SJSA1 (cell line): ENCODE measurements around the gene TMEM18. TPM values are rescaled to one million over a fixed set of nuclear protein-coding genes. Genes with fewer than 3 reads are reported as not detected.
A peak's percentile ranks its signal among the peaks of the same experiment; 100 is the strongest.

Source experiments
- DNase-seq, 2 experiments: peaks; one replicate each; pipeline ENCODE4 v3.0.0-alpha.2; 2015 to 2020; ENCODE audit warnings: low spot score in 2 of 2, low read depth in 1 of 2
- H3K27ac ChIP-seq: fragments of 250-450 bp; sonication (Bioruptor Pico); 2 replicates; pipeline ENCODE4 v1.5.1; 2020; ENCODE audit warnings: mild to moderate bottlenecking, moderate library complexity
- H3K27me3 ChIP-seq: fragments of 250-450 bp; sonication (Bioruptor Pico); replicated peaks from 2 replicates; pipeline ENCODE4 v1.5.1; 2020; ENCODE audit warnings: mild to moderate bottlenecking, moderate library complexity
- H3K36me3 ChIP-seq: fragments of 250-450 bp; sonication (Bioruptor Pico); 2 replicates; pipeline ENCODE4 v1.5.1; 2020; ENCODE audit warnings: mild to moderate bottlenecking
- H3K4me1 ChIP-seq: fragments of 250-450 bp; sonication (Bioruptor Pico); replicated peaks from 2 replicates; pipeline ENCODE4 v1.6.1; 2021; ENCODE audit warnings: mild to moderate bottlenecking
- H3K4me3 ChIP-seq: fragments of 250-450 bp; sonication (Bioruptor Pico); 2 replicates; pipeline ENCODE4 v1.5.1; 2020; ENCODE audit warnings: mild to moderate bottlenecking
- H3K9me3 ChIP-seq: fragments of 250-450 bp; sonication (Bioruptor Pico); replicated peaks from 2 replicates; pipeline ENCODE4 v1.5.1; 2020; ENCODE audit warnings: mild to moderate bottlenecking
- total RNA-seq: library from RNA; depleted of rRNA; stranded (reverse); fragments of >200 nt; shearing (Covaris generic); gene quantifications from 2 replicates; pipeline ENCODE4 v1.2.3, GENCODE V29; 2014

Gene TMEM18
- total RNA-seq, 1 experiment from 2014 or later: 45.1 TPM

DNA sequence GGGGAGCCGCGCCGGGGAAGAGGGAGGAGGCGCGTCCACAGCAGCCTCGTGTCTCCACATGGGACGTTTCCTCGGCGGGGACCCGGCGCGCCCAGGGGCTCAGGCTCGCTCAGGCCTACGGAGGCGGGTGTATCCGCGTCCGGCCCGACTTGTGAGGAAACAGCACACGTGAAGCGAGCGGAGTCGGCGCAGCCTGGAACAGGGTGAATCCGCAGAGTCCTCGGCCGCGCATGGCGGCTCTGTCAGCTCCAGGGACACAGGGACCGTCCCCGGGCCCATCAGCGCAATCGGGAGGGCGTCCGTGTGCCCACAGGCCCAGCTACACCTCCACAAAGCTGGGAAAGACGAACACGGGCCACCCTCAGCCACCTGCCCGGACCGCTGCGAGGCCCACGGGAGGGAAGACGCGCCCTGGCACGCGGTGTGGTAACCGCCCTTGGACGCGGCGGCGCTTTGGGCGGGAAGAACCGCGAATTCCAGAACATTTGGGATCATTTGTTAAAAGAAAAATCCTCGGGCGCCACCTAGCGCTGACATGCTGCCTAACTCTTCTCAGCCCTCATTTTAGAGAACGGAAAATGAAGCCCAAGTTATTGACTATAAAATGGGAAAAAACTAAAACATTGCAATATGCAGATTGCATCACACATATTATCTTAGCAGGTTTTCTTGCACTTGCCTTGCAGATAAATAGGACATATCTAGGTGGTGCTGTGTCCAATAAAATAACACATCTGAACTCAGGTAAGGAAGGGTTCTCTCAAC is 40.4 kb downstream of the TMEM18 start:
- peak; percentile 37 to 70 for DNase-seq
- Histone ChIP-seq H3K36me3 (no peaks in the 10 kb centered on the region), H3K27me3 (no peaks in the 10 kb centered on the region), H3K9me3 (peaks cover 6% of the 10 kb centered on the region), H3K27ac (no peak overlapping the region), H3K4me1 (peaks cover 4% of the 10 kb centered on the region; the same call in 1 of the 2 replicates), H3K4me3 (no peak overlapping the region)

GRCh38 chr2:635687-636621 is 41.3 kb downstream of the TMEM18 start:
- Histone ChIP-seq H3K4me1 (peaks cover 4% of the 10 kb centered on the region; the same call in 1 of the 2 replicates), H3K4me3 (no peak overlapping the region), H3K27ac (no peak overlapping the region), H3K27me3 (no peaks in the 10 kb centered on the region), H3K9me3 (peaks cover 6% of the 10 kb centered on the region), H3K36me3 (no peaks in the 10 kb centered on the region)
- DNase-seq: no peak

DNA sequence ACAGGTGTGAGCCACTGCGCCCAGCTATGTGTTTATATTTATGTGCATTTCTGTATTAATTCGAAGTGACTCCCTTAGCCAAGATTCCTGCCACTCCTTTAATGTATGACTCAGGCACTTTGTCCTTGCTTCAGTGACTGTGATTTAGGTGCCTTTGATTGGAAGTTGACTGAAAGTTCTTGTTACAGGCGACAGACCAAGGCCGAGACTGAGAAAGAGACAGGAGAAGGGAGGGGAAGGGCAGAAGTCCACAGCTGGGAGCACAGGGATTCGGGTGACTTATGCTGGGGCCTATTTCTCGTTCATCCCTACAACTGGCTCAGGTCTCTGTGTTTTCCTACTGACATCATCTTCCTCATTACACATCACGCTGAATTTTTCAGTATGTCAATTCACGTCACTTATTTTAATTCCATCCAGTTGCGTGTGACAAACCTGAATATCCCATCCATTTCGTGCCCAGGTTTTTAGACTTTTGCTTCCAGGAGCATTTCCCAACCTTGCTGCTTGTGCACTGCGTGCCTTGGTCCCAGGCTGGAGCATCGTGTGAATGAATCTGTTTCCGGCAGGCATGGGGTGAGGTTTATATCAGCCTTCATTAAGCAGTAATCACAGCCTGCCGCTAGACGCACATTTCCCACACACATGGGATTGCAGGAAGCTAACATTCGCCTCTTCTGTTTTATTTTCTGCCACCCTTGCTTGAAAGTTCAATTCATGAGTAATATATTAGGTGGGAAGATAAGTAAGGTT is 42.4 kb downstream of the TMEM18 start:
- H3K9me3 ChIP-seq: peaks cover 6% of the 10 kb centered on the region
- H3K36me3 ChIP-seq: no peaks in the 10 kb centered on the region
- DNase-seq: no peak
- H3K4me3 ChIP-seq: no peak overlapping the region
- peaks cover 4% of the 10 kb centered on the region; the same call in 1 of the 2 replicates for H3K4me1 ChIP-seq
- H3K27me3 ChIP-seq: no peaks in the 10 kb centered on the region
- no peak overlapping the region for H3K27ac ChIP-seq

- no peak overlapping the region for H3K27ac ChIP-seq
- DNase-seq: no peak
- H3K4me3 ChIP-seq: no peak overlapping the region
Measured at GRCh38 chr2:634041-634440, 43.2 kb downstream of the TMEM18 start.

DNA sequence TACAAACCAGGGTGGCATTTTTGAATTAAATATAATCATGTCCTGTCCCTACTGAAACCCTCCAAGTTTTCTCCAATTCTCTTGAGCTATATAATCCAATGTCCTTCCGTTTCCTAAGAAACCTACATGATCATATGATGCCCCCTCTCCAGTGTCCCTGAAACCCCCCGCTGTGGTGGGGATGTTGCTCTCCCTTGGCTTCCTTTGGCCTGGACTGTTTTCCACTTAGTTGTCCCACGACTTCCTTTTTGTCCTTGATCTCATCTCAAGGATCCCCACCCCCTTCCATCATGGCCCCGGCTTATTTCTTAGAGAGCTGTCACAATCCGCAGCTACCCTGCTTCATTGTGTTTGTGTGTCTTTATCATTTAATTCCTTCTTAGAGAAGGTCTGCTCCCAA is 43.8 kb downstream of the TMEM18 start:
- Histone ChIP-seq H3K9me3 (peaks cover 6% of the 10 kb centered on the region), H3K27me3 (no peaks in the 10 kb centered on the region), H3K4me1 (peaks cover 4% of the 10 kb centered on the region; the same call in 1 of the 2 replicates), H3K4me3 (no peak overlapping the region), H3K27ac (no peak overlapping the region), H3K36me3 (no peaks in the 10 kb centered on the region)
- DNase-seq: no peak

More at GRCh38 chr2:634041-634440, 43.2 kb downstream of the TMEM18 start:
- Histone ChIP-seq H3K36me3 (no peaks in the 10 kb centered on the region), H3K27me3 (no peaks in the 10 kb centered on the region), H3K4me1 (peaks cover 4% of the 10 kb centered on the region; the same call in 1 of the 2 replicates), H3K9me3 (peaks cover 6% of the 10 kb centered on the region)

GRCh38 chr2:632471-632870 is 44.7 kb downstream of the TMEM18 start:
- Histone ChIP-seq H3K4me3 (no peak overlapping the region), H3K27me3 (no peaks in the 10 kb centered on the region), H3K9me3 (peaks cover 6% of the 10 kb centered on the region), H3K27ac (no peak overlapping the region), H3K36me3 (no peaks in the 10 kb centered on the region), H3K4me1 (peaks cover 4% of the 10 kb centered on the region; the same call in 1 of the 2 replicates)
- no peak for DNase-seq

GRCh38 chr2:631741-632140 is 45.5 kb downstream of the TMEM18 start:
- Histone ChIP-seq H3K4me1 (peaks cover 1% of the 10 kb centered on the region; the same call in 1 of the 2 replicates), H3K36me3 (no peaks in the 10 kb centered on the region), H3K9me3 (peaks cover 2% of the 10 kb centered on the region; the same call in 1 of the 2 replicates), H3K27ac (no peak overlapping the region), H3K4me3 (no peak overlapping the region), H3K27me3 (no peaks in the 10 kb centered on the region)
- DNase-seq: no peak

DNA sequence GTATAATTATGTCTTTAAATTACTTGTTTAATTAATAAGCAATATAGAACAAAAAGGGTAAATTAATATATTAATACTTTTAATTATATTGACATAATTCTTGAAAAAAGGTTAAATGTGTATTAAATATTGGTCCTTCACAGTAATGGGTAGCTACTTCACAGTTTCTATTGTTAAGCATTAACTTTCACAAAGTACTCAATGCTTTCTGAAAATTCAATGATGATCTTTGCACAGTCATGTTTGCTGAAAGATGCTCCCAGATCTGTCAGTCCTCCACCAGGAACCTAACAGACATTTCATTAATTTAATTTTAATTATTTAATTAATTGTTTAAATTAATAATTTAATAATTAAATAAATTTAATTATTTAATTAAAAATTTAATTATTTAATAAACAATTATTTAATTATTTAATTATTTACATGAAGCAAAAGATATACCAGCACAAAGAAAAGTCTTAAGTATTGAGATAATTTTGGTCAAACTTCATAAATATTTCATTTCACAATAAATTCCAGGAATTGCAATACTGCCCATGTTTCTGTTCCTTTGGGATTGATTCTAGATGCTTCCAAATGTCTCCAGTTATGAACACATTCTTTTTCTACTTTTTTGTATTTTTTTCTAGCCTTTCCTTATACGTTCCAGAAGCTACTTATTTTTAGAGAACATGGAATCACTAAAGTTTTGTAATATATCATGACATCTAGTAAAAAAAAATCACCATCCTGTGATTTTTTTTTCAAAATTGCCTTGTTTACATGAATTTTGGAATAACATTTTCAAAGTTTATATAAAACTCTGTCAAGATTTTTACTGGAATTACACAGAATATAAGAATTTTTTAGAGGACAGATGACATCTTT is 46.5 kb downstream of the TMEM18 start:
- no peaks in the 10 kb centered on the region for H3K9me3 ChIP-seq
- no peak overlapping the region for H3K27ac ChIP-seq
- no peaks in the 10 kb centered on the region for H3K27me3 ChIP-seq
- no peaks in the 10 kb centered on the region for H3K4me1 ChIP-seq
- H3K36me3 ChIP-seq: no peaks in the 10 kb centered on the region
- no peak overlapping the region for H3K4me3 ChIP-seq
- DNase-seq: no peak

DNA sequence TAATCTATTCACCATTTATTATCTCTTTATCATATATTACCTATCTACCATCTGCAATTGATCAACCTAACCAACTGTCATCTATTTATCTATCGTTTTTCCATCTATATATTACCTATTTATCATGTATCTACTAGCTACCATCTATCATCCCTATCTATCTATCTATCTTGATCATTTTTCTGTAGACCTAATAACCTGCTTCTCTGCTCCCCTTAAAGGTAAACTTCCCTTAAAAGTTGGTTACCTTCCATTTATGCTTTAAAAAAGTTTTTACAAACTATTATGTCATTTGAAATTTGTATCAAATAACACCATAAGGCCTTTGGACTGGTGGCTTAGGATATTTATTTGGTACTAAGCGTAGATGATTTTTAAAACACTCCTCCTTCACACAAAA is 47.2 kb downstream of the TMEM18 start:
- Histone ChIP-seq H3K9me3 (no peaks in the 10 kb centered on the region), H3K27ac (no peak overlapping the region), H3K27me3 (no peaks in the 10 kb centered on the region), H3K4me1 (no peaks in the 10 kb centered on the region), H3K36me3 (no peaks in the 10 kb centered on the region), H3K4me3 (no peak overlapping the region)
- no peak for DNase-seq

DNA sequence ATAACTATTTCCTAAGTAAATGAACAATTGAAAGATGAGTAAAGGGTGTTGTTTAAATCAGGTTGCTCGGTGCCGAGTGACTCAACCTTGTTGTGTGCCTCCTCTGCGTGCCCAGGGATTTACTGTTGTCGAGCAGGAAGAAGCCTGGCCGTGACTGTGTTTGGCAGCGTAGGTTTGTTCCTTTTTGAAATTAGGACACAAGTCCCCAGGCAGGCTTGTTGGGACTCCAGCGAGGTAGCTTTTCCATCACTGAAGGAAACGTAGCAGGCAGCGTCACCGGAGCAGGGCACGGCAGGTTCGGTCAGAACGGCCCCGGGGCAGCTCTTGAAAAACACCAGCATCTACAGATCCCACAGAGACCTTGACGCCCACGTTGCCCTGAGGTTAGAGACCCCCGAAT is 48.6 kb downstream of the TMEM18 start:
- no peak for DNase-seq
- H3K27ac ChIP-seq: no peak overlapping the region
- H3K4me3 ChIP-seq: no peak overlapping the region
- no peaks in the 10 kb centered on the region for H3K27me3 ChIP-seq
- H3K9me3 ChIP-seq: no peaks in the 10 kb centered on the region
- no peaks in the 10 kb centered on the region for H3K36me3 ChIP-seq
- H3K4me1 ChIP-seq: no peaks in the 10 kb centered on the region

DNA sequence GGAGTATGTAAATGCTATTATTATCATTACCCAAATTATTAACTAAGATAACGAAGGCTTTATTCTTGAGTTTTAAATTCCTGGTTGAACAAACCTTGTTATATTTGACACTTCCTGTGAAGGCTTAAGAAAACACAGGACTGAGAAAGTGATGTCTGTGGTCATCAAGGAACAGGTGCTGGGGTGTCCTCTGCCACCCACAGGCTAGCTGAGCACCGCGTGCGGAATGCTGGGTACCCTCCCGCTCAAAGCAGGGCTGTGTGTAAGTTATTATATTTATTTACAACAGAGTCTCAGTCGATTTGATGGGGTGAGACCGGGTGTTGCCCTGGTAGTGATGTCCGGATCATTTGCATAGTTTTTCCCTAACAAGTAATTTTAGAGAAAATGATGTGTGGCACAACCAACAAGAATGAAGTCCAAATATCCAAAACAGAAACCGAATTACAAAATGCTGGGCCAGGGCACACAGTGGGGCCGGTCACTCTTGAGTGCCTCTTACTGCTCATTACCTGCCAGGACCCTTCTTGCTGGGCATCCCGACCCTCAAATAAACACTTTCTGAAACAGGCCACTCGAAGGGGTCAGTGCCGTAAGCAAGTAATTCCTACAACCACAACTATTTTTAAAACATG is 49.2 kb downstream of the TMEM18 start:
- no peak overlapping the region for H3K27ac ChIP-seq
- H3K36me3 ChIP-seq: no peaks in the 10 kb centered on the region
- H3K9me3 ChIP-seq: no peaks in the 10 kb centered on the region
- DNase-seq: no peak
- no peaks in the 10 kb centered on the region for H3K27me3 ChIP-seq
- no peak overlapping the region for H3K4me3 ChIP-seq
- H3K4me1 ChIP-seq: no peaks in the 10 kb centered on the region

- no peak overlapping the region for H3K4me3 ChIP-seq
- no peaks in the 10 kb centered on the region for H3K9me3 ChIP-seq
- no peaks in the 10 kb centered on the region for H3K4me1 ChIP-seq
- no peaks in the 10 kb centered on the region for H3K36me3 ChIP-seq
- no peak for DNase-seq
- no peaks in the 10 kb centered on the region for H3K27me3 ChIP-seq
- no peak overlapping the region for H3K27ac ChIP-seq
Measured at GRCh38 chr2:627340-627709, 49.9 kb downstream of the TMEM18 start.
